Activated T-cell treated with anti-CD3 and anti-CD28 coated beads, Interleukin-2, amount 50 U/mL, for 24 hours (primary cell): ENCODE measurements around the gene SLC25A38.
"Not testable (repeated sequence)": the region's sequence is repeated elsewhere in the genome, so short reads cannot be mapped to it uniquely, and the experiment has no call there.

Experiments
- DNase-seq: peaks from one replicate; pipeline ENCODE4 v3.0.0-alpha.2; 2020
- H3K27ac Mint-ChIP-seq: 2 replicates; pipeline ENCODE4 v1.8.0; 2020; ENCODE audit warnings: mild to moderate bottlenecking, mixed read lengths
- H3K27me3 Mint-ChIP-seq: 2 replicates; pipeline ENCODE4 v1.8.0; 2020; ENCODE audit warnings: mixed read lengths
- H3K36me3 Mint-ChIP-seq: 2 replicates; pipeline ENCODE4 v1.8.0; 2020; ENCODE audit warnings: low read depth, mixed read lengths
- H3K4me1 Mint-ChIP-seq: 2 replicates; pipeline ENCODE4 v1.8.0; 2020; ENCODE audit warnings: low read depth, mixed read lengths
- H3K4me3 Mint-ChIP-seq: 2 replicates; pipeline ENCODE4 v1.8.0; 2020; ENCODE audit warnings: mild to moderate bottlenecking, moderate library complexity, mixed read lengths
- H3K9me3 Mint-ChIP-seq: 2 replicates; pipeline ENCODE4 v1.8.0; 2020; ENCODE audit warnings: mixed read lengths

SLC25A38 gene

DNA sequence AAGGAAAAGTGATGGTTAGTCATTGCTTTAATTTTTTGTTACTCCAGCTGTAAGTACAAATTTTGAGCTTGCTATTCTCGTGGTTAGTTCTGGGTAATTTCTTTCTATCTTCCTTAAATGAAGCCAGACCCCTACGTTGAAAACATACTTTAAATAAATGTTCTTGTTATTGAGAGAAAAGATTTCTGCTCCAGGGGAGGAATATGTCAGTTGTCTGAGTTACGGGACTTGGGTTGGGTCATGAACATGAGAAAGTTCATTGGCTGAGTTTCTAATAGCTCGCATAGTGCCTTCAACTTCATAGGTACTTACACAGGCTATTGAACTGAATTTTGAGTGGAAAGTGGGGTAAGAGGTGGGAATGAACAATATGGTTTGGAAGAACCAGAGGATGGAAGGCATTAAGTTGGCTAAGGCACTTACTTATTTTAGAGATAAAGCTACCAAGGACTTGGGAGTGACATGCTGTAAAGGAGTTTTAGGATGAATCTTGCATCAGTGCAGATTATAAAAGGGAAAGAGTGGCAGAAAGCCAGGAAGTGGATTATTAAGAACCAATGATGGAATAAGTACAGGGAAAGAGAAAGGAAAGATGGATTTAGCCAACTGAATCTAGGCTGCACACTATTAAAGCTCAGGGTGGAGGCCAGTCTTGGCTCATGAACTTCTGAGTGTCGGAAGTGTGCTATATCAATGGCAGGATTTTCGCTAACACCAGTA lies 24.8 kb downstream of the SLC25A38 start:
- H3K9me3 Mint-ChIP-seq: no peaks in the 10 kb centered on the region
- H3K4me1 Mint-ChIP-seq: peaks cover 53% of the 10 kb centered on the region
- H3K27me3 Mint-ChIP-seq: no peaks in the 10 kb centered on the region
- DNase-seq: no peak
- H3K4me3 Mint-ChIP-seq: peak overlapping the region; percentile 87
- peaks cover 73% of the 10 kb centered on the region for H3K36me3 Mint-ChIP-seq
- H3K27ac Mint-ChIP-seq: peak overlapping the region; percentile 98

DNA sequence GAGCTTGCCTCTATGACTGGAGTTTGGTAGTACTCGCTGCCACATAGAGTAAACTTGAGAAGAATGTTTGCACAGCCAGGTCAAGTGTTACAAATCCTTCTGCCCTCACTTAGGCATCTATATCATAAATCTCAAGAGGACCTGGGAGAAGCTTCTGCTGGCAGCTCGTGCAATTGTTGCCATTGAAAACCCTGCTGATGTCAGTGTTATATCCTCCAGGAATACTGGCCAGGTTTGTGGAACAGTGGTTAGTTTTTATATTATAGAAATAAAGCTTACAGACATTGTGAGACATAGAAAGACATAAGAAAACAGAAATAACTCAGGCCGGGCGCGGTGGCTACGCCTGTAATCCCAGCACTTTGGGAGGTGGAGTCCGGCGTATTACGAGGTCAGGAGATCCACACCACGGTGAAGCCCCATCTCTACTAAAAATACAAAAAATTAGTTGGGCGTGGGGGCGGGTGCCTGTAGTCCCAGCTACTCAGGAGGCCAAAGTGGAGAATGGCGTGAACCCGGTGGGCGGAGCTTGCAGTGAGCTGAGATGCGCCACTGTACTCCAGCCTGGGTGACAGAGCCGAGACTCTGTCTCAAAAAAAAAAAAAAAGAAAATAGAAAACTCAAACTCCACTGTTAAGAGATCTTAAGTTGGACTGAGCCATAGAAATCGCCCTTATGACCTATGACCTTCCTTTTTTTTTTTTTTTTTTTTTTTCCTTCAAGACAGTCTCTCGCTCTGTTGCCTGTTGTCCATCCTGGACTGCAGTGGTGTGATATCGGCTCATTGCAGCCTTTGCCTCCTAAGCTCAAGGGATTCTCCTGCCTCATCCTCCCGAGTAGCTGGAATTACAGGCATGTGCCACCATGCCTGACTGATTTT lies 25.6 kb downstream of the SLC25A38 start:
- peaks cover 54% of the 10 kb centered on the region for H3K4me1 Mint-ChIP-seq
- no peaks in the 10 kb centered on the region for H3K9me3 Mint-ChIP-seq
- peak overlapping the region; percentile 87 for H3K4me3 Mint-ChIP-seq
- DNase-seq: peak; percentile 63
- peak overlapping the region; percentile 98 for H3K27ac Mint-ChIP-seq
- H3K27me3 Mint-ChIP-seq: no peaks in the 10 kb centered on the region
- H3K36me3 Mint-ChIP-seq: peaks cover 77% of the 10 kb centered on the region

DNA sequence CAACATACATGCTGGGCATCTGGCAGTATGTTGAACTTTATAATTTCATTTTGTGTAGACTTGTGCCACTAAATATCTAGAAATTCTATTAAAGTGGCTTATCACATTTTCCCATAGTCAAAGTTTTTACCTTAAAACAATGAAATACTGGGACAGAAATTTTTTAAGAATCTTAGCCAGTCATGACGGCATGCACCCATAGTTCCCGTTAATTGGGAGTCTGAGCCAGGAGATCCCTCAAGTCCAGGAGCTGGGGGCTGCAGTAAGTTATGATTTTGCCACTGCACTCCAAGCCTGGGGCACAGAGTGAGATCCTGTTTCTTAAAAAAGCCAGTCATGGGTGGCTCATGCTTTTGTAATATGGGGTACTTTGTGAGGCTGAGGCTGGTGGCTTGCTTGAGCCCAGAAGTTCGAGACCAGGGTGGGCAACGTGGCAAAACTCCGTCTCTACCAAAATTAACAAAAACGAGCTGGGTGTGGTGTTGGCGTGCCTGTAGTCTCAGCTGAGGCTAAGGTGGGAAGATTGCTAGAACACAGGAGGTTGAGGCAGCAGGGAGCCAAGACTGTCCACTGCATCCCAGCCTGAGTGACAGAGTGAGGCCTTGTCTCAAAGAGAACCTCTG lies 26.5 kb downstream of the SLC25A38 start:
- H3K27me3 Mint-ChIP-seq: no peaks in the 10 kb centered on the region
- H3K36me3 Mint-ChIP-seq: peaks cover 84% of the 10 kb centered on the region

DNA sequence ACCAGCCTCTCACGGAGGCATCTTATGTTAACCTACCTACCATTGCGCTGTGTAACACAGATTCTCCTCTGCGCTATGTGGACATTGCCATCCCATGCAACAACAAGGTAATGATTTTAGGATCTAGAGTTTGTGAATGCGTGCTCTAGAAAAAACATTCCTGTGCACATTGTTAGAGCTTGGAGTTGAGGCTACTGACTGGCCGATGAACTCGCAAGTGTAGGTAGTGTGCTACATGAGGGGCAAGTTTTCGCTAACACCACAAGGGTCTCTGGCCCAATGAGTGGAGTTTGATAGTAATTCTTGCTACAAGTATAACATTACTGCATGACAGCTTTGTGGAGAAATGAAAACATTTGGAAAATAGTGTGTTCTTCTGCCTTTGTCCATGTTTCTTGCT lies 27.7 kb downstream of the SLC25A38 start:
- H3K27ac Mint-ChIP-seq: peak overlapping the region; percentile 98
- no peaks in the 10 kb centered on the region for H3K9me3 Mint-ChIP-seq
- peak overlapping the region; percentile 87 for H3K4me3 Mint-ChIP-seq
- peaks cover 91% of the 10 kb centered on the region for H3K36me3 Mint-ChIP-seq
- no peak for DNase-seq
- H3K27me3 Mint-ChIP-seq: no peaks in the 10 kb centered on the region
- peaks cover 53% of the 10 kb centered on the region for H3K4me1 Mint-ChIP-seq

More for the DNA sequence above, 26.5 kb downstream of the SLC25A38 start:
- Mint-ChIP-seq H3K9me3 (no peaks in the 10 kb centered on the region), H3K4me1 (peaks cover 55% of the 10 kb centered on the region), H3K4me3 (peak overlapping the region; percentile 87), H3K27ac (peak overlapping the region; percentile 98)
- DNase-seq: no peak

DNA sequence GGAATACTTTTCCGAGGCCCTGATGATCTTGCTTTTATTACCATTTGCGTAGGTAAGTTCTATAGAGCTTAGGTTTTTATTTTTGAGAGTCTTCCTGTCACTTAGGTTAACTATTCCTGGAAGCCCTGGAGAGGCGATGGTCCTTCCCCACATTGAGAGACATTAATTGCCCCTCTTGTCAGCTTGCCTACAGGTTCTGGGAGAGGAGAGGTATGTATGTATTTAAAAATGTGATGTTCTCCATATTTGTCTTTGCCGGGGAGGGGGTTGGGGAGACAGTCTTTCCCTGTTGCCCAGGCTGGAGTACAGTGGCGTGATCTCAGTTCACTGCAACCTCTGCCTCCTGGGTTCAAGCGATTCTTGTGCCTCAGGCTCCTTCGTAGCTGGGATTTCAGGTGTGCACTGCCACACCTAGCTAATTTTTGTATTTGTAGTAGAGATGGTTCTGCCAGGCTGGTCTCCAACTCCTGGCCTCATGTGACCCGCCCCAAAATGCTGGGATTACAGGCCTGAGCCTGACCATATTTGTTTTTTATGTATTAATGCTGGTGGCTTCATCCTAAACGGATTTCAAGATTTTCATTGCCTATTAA lies 29.6 kb downstream of the SLC25A38 start:
- Mint-ChIP-seq H3K4me1 (peaks cover 50% of the 10 kb centered on the region), H3K27me3 (no peaks in the 10 kb centered on the region), H3K4me3 (peak overlapping the region; percentile 9), H3K27ac (peak overlapping the region; percentile 98), H3K36me3 (peaks cover 82% of the 10 kb centered on the region), H3K9me3 (no peaks in the 10 kb centered on the region)
- no peak for DNase-seq

DNA sequence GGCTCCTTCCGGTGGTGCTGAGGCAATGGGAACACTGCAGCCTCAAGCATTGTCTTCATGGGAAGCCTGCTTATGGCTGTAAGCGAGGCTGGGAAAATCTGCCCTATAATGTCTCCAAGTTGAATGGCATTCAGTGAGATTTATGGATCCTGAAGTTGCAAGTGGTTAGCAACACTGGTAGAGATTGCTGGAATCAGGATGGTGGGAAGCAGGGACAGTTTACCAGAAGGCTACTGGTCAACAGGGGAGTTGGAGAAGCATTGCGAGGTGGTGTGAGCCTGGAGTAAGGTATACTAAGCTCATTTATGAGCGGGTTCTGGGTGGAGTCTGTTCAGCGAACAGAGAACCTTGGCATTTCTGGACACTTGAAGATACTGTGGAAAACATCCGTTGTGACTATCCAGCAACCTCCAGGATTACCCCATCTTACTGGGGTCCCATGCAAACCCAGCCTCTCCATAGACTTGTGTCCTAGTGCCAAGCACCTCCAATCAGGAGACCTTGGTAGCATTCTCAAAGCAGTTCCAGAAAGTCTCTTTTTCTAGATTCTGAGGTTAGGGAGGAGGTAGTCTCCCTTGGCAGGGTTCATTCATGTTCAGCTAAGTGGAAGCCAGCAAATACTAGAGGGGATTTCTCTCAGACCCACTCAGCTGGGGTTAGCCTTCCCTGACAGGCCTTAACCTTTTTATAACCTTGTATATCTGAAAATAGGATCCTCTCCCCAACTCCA lies 30.7 kb downstream of the SLC25A38 start:
- H3K27me3 Mint-ChIP-seq: no peaks in the 10 kb centered on the region
- H3K36me3 Mint-ChIP-seq: peaks cover 71% of the 10 kb centered on the region
- H3K27ac Mint-ChIP-seq: peak overlapping the region; percentile 98
- H3K4me1 Mint-ChIP-seq: peaks cover 43% of the 10 kb centered on the region
- H3K4me3 Mint-ChIP-seq: no peak overlapping the region
- H3K9me3 Mint-ChIP-seq: no peaks in the 10 kb centered on the region
- DNase-seq: no peak

DNA sequence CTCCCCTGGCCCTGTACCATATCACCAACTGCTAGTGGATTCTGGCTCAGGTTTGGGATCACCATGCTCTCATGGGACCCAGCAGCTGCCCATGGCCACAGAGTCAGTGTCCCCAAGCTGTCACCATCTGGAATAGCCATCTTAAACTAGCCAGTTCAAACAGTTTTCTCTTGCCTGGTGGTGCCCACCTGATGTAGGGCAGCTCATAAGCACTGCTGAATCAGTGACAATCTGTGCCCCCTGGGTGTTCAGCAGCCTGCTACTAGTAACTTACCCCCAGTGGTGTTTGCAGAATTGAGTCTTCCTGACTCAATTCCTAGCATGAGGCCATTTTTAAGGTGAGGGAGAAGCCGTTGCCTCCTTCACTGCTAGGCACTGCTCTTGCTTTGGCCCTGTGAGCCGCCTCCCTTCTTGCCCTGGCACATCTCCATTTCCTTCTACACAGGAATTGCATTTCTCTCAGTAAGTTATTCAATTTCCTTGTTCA lies 31.3 kb downstream of the SLC25A38 start:
- peaks cover 39% of the 10 kb centered on the region for H3K4me1 Mint-ChIP-seq
- no peaks in the 10 kb centered on the region for H3K9me3 Mint-ChIP-seq
- no peaks in the 10 kb centered on the region for H3K27me3 Mint-ChIP-seq
- peaks cover 65% of the 10 kb centered on the region for H3K36me3 Mint-ChIP-seq
- DNase-seq: peak; percentile 61
- H3K27ac Mint-ChIP-seq: peak overlapping the region; percentile 98
- no peak overlapping the region for H3K4me3 Mint-ChIP-seq

DNA sequence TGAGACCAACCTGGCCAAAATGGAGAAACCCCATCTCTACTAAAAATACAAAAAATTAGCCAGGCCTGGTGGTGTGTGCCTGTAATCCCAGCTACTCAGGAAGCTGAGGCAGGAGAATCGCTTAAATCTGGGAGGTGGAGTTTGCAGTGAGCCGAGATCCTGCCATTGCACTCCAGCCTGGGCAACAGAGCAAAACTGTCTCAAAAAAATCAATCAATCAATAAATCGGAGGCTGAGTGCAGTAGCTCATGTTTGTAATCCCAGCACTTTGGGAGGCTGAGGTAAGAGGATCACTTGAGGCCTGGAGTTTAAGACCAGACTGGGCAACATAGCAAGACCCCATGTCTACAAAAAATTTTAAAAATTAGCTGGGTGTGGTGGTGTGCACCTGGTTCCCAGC lies 32.1 kb downstream of the SLC25A38 start:
- not testable (repeated sequence) for H3K4me3 Mint-ChIP-seq, H3K9me3 Mint-ChIP-seq, H3K27me3 Mint-ChIP-seq
- Mint-ChIP-seq H3K27ac (peak overlapping the region; percentile 98), H3K4me1 (peaks cover 30% of the 10 kb centered on the region), H3K36me3 (peaks cover 57% of the 10 kb centered on the region)
- peak; percentile 43 for DNase-seq

DNA sequence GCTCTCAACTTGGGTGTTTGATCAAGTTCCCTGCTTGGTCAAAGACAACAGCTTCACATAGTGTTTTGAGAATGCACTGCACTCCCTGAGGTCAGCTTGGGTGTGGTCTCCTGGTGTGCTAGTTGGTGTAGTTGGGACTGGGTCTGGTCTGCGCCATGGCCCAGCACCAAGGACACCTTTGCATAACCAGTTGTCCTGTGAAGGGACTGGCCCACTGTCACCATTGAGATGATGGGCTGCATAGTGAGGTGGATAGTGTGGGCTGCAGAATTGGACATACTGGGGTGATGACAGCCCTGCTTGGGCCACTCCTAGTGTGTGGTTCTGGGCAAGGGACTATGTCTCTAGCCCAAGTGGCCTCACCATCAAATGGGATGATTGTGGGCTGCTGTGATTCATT lies 32.8 kb downstream of the SLC25A38 start:
- DNase-seq: peak; percentile 51
- Mint-ChIP-seq H3K36me3 (peaks cover 51% of the 10 kb centered on the region), H3K4me3 (no peak overlapping the region), H3K4me1 (peaks cover 25% of the 10 kb centered on the region), H3K27ac (peak overlapping the region; percentile 98), H3K9me3 (no peaks in the 10 kb centered on the region), H3K27me3 (no peaks in the 10 kb centered on the region)

DNA sequence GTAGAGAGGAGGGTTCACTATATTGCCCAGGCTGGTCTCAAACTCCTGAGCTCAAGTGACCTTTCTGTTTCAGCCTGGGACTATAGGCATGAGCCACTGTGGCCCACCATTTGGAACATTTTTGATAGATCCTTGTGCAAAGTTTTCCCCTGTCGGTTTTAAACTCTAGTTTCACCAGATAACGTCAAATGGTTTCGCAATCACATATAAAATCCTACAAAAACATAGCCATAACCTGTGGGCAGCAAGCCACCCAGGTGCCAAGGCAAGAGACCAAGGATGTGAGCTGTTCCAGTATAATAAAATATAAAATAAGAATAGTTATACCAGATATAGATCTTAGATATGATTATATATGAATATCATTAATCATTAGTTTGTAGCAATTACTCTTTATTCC lies 33.8 kb downstream of the SLC25A38 start:
- DNase-seq, H3K4me3 Mint-ChIP-seq, H3K9me3 Mint-ChIP-seq, H3K27me3 Mint-ChIP-seq: not testable (repeated sequence)
- Mint-ChIP-seq H3K27ac (peak overlapping the region; percentile 23), H3K36me3 (peaks cover 45% of the 10 kb centered on the region), H3K4me1 (peaks cover 15% of the 10 kb centered on the region)

DNA sequence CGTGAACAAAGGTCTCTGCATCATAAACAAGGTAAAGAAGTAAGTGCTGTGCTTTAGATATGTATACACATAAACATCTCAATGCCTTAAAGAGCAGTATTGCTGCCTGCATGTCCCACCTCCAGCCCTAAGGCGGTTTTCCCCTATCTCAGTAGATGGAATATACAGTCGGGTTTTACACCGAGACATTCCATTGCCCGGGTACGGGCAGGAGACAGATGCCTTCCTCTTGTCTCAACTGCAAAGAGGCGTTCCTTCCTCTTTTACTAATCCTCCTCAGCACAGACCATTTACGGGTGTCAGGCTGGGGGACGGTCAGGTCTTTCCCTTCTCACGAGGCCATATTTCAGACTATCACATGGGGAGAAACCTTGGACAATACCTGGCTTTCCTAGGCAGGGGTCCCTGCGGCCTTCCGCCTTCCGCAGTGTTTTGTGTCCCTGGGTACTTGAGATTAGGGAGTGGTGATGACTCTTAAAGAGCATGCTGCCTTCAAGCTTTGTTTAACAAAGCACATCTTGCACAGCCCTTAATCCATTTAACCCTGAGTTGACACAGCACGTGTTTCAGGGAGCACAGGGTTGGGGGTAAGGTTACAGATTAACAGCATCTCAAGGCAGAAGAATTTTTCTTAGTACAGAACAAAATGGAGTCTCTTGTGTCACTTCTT lies 35.5 kb downstream of the SLC25A38 start:
- H3K36me3 Mint-ChIP-seq: peaks cover 31% of the 10 kb centered on the region
- H3K27me3 Mint-ChIP-seq, H3K4me3 Mint-ChIP-seq, H3K4me1 Mint-ChIP-seq, DNase-seq, H3K9me3 Mint-ChIP-seq, H3K27ac Mint-ChIP-seq: not testable (repeated sequence)

DNA sequence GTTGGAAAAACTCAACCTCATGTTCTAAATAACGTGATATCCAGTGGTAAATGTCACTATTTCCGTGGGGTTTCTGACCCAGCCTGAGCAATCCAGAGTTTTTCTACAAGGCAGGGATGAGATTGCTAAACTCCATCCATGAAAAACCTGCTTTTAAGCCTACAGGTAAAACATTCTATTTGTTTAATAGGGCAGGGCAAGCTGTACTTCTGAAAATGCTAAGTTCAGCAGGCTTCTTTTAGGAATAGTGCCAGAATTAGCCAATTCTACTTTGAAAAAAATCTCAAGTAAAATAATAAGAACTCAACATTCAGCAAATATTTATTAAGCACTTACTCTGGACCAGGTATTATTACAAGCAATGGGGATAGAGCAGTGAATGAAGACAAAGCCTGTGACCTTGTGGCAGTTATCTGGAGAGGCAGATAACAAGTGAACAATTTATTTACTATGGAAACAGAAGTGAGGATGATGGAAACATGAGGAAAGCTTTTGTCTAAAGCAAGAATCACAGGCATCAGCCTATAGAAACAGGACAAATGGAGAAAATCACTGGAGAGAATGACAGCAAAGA lies 36.7 kb downstream of the SLC25A38 start:
- Mint-ChIP-seq H3K4me1 (peaks cover 4% of the 10 kb centered on the region), H3K36me3 (peaks cover 20% of the 10 kb centered on the region), H3K27me3 (no peaks in the 10 kb centered on the region), H3K27ac (no peak overlapping the region), H3K4me3 (no peak overlapping the region), H3K9me3 (no peaks in the 10 kb centered on the region)
- DNase-seq: no peak

DNA sequence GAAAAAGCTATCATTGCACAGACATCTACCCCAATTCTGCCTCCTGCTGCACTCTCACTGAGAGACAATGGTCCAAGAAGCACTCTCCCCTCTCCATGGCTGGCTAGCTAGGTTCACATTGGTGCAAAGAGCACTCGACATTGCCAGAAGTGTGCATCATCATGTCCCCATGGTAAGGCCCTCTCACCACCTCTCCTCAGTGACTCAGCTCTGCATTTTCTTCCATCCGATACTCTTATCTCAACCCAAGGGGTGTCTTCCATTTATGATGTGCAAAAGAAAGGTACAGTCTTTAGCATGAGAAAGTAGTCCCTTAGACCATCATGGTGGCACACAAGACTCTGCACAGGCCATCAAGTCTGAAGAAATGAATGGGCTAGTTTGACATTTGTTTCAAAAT lies 37.4 kb downstream of the SLC25A38 start:
- Mint-ChIP-seq H3K27ac (no peak overlapping the region), H3K4me1 (peaks cover 4% of the 10 kb centered on the region), H3K4me3 (no peak overlapping the region), H3K36me3 (peaks cover 16% of the 10 kb centered on the region), H3K9me3 (no peaks in the 10 kb centered on the region), H3K27me3 (no peaks in the 10 kb centered on the region)
- DNase-seq: no peak
